Activated CD8-positive, alpha-beta T cell treated with anti-CD3 and anti-CD28 coated beads, Interleukin-2, amount 10 ng/mL, durations not matched to agents 7 days and 5 days (primary cell): Measurements from ENCODE around the gene RIOK1. TPM values are rescaled to one million over a fixed set of nuclear protein-coding genes. Genes with fewer than 3 reads are reported as not detected.
A peak's percentile ranks its signal among the peaks of the same experiment; 100 is the strongest.

Source experiments
- ATAC-seq: fragments of 150-1000 bp; cut with Tn5 transposase; one replicate; pipeline ENCODE4 v1.10.0; 2021; ENCODE audit warnings: moderate library complexity
- CTCF ChIA-PET: fragments of 350-600 bp; sonication (Branson Sonifier 250); formaldehyde crosslinking; loops from one replicate; lab custom pipeline; 2021; ENCODE audit warnings: antibody characterized with exemption; lab: Charles Lee
- POLR2A ChIA-PET: fragments of 350-600 bp; sonication (Branson Sonifier 250); formaldehyde crosslinking; loops from one replicate; lab custom pipeline; 2021; ENCODE audit warnings: antibody characterized with exemption; lab: Charles Lee
- DNase-seq: peaks from one replicate; pipeline ENCODE4 v3.0.0-alpha.2; 2020
- H3K27ac Mint-ChIP-seq: one replicate; pipeline ENCODE4 v1.8.0; 2021; ENCODE audit warnings: mild to moderate bottlenecking, mixed read lengths
- H3K27me3 Mint-ChIP-seq: one replicate; pipeline ENCODE4 v1.8.0; 2021; ENCODE audit warnings: low read depth, mixed read lengths
- H3K36me3 Mint-ChIP-seq: one replicate; pipeline ENCODE4 v1.8.0; 2021; ENCODE audit warnings: low read depth, mixed read lengths
- H3K4me1 Mint-ChIP-seq: one replicate; pipeline ENCODE4 v1.8.0; 2021; ENCODE audit warnings: low read depth, mixed read lengths
- H3K4me3 Mint-ChIP-seq: one replicate; pipeline ENCODE4 v1.8.0; 2021; ENCODE audit warnings: mild to moderate bottlenecking, mixed read lengths
- H3K9me3 Mint-ChIP-seq: one replicate; pipeline ENCODE4 v1.8.0; 2022; ENCODE audit warnings: mixed read lengths; ENCODE audit not compliant: insufficient read depth
- total RNA-seq, 2 experiments: library from RNA; stranded (reverse); gene quantifications; one replicate each; pipeline ENCODE4 v1.2.3, GENCODE V29; 2021

Gene RIOK1
- total RNA-seq, 2 experiments from 2014 or later, result 35.8 to 37.0 TPM

GRCh38 chr6:7377961-7378360 is 11.6 kb upstream of the RIOK1 start:
- CTCF ChIA-PET, result interaction anchor here (0.9 kb wide), 1 partner anchor 9 kb away, joined by 3 read pairs; no protein-coding TSS in a partner anchor
- peaks cover 3% of the 10 kb centered on the region for H3K27me3 Mint-ChIP-seq
- POLR2A ChIA-PET, result no interaction called here
- no peaks in the 10 kb centered on the region for H3K9me3 Mint-ChIP-seq
- H3K36me3 Mint-ChIP-seq, result no peaks in the 10 kb centered on the region
- H3K4me3 Mint-ChIP-seq, result no peak overlapping the region
- no peak overlapping the region for H3K27ac Mint-ChIP-seq
- DNase-seq (no peak), ATAC-seq (no peak)
- H3K4me1 Mint-ChIP-seq, result no peaks in the 10 kb centered on the region

- Mint-ChIP-seq H3K36me3 (no peaks in the 10 kb centered on the region), H3K9me3 (no peaks in the 10 kb centered on the region), H3K27ac (no peak overlapping the region), H3K4me3 (no peak overlapping the region), H3K27me3 (peaks cover 3% of the 10 kb centered on the region), H3K4me1 (no peaks in the 10 kb centered on the region)
- DNase-seq (no peak), ATAC-seq (no peak)
- ChIA-PET POLR2A (no interaction called here), CTCF (no interaction called here)
These were observed 10.9 kb upstream of the RIOK1 start for GRCh38 chr6:7378740-7379139.

- Mint-ChIP-seq H3K4me3 (no peak overlapping the region), H3K4me1 (no peaks in the 10 kb centered on the region), H3K36me3 (no peaks in the 10 kb centered on the region), H3K27ac (no peak overlapping the region), H3K27me3 (peaks cover 3% of the 10 kb centered on the region), H3K9me3 (no peaks in the 10 kb centered on the region)
- CTCF ChIA-PET, result no interaction called here
- no peak for DNase-seq
- ATAC-seq, result no peak
- POLR2A ChIA-PET, result no interaction called here
These were observed 8.5 kb upstream of the RIOK1 start for GRCh38 chr6:7381092-7381491.

GRCh38 chr6:7389162-7389450 is 502 bp upstream of the RIOK1 start:
- Mint-ChIP-seq H3K4me1 (peaks cover 39% of the 10 kb centered on the region), H3K36me3 (peaks cover 30% of the 10 kb centered on the region), H3K9me3 (no peaks in the 10 kb centered on the region), H3K27me3 (no peaks in the 10 kb centered on the region), H3K4me3 (peak overlapping the region; percentile 79), H3K27ac (peak overlapping the region; percentile 98)
- no peak for ATAC-seq
- ChIA-PET CTCF (interaction anchor here (0.9 to 2.2 kb wide), 9 partner anchors 10 to 222 kb away, joined by 3 to 12 read pairs (median 3); no protein-coding TSS in a partner anchor), POLR2A (interaction anchor here (1.0 to 2.6 kb wide), 3 partner anchors 75 to 201 kb away, joined by 6 to 23 read pairs (median 7); partner anchors contain the start of genes SNRNP48 and SSR1)
- DNase-seq, result no peak

GRCh38 chr6:7390226-7390878 is 744 bp downstream of the RIOK1 start:
- H3K9me3 Mint-ChIP-seq, result no peaks in the 10 kb centered on the region
- peak overlapping the region; percentile 79 for H3K4me3 Mint-ChIP-seq
- H3K27ac Mint-ChIP-seq, result peak overlapping the region; percentile 98
- ATAC-seq (peak; percentile 21), DNase-seq (no peak)
- ChIA-PET CTCF (interaction anchor here (0.6 to 2.2 kb wide), 8 partner anchors 26 to 221 kb away, joined by 3 to 12 read pairs (median 3); no protein-coding TSS in a partner anchor), POLR2A (interaction anchor here (0.5 to 2.6 kb wide), 6 partner anchors 10 to 200 kb away, joined by 3 to 23 read pairs (median 4); partner anchors contain the start of genes SNRNP48 and SSR1)
- peaks cover 42% of the 10 kb centered on the region for H3K36me3 Mint-ChIP-seq
- no peaks in the 10 kb centered on the region for H3K27me3 Mint-ChIP-seq
- peaks cover 39% of the 10 kb centered on the region for H3K4me1 Mint-ChIP-seq

- DNase-seq, result no peak
- H3K9me3 Mint-ChIP-seq, result no peaks in the 10 kb centered on the region
- CTCF ChIA-PET, result interaction anchor here (0.9 to 1.3 kb wide), 4 partner anchors 84 to 120 kb away, joined by 3 read pairs; no protein-coding TSS in a partner anchor
- H3K4me3 Mint-ChIP-seq, result peak overlapping the region; percentile 79
- H3K4me1 Mint-ChIP-seq, result peaks cover 39% of the 10 kb centered on the region
- no peaks in the 10 kb centered on the region for H3K27me3 Mint-ChIP-seq
- POLR2A ChIA-PET, result no interaction called here
- peaks cover 47% of the 10 kb centered on the region for H3K36me3 Mint-ChIP-seq
- ATAC-seq, result no peak
- no peak overlapping the region for H3K27ac Mint-ChIP-seq
These were observed 1.5 kb downstream of the RIOK1 start for GRCh38 chr6:7391151-7391550.

- ChIA-PET CTCF (no interaction called here), POLR2A (interaction anchor here (0.8 kb wide), 1 partner anchor 76 kb away, joined by 5 read pairs; no protein-coding TSS in a partner anchor)
- H3K27ac Mint-ChIP-seq, result no peak overlapping the region
- ATAC-seq, result no peak
- no peak overlapping the region for H3K4me3 Mint-ChIP-seq
- H3K36me3 Mint-ChIP-seq, result peaks cover 54% of the 10 kb centered on the region
- DNase-seq, result no peak
- no peaks in the 10 kb centered on the region for H3K9me3 Mint-ChIP-seq
- peaks cover 39% of the 10 kb centered on the region for H3K4me1 Mint-ChIP-seq
- no peaks in the 10 kb centered on the region for H3K27me3 Mint-ChIP-seq
These were observed 2.8 kb downstream of the RIOK1 start for GRCh38 chr6:7392402-7392801.

- no peaks in the 10 kb centered on the region for H3K4me1 Mint-ChIP-seq
- CTCF ChIA-PET, result interaction anchor here (1.4 kb wide), 1 partner anchor 126 kb away, joined by 4 read pairs; no protein-coding TSS in a partner anchor
- H3K27ac Mint-ChIP-seq, result no peak overlapping the region
- H3K36me3 Mint-ChIP-seq, result peaks cover 68% of the 10 kb centered on the region
- ATAC-seq (no peak), DNase-seq (no peak)
- POLR2A ChIA-PET, result no interaction called here
- H3K27me3 Mint-ChIP-seq, result no peaks in the 10 kb centered on the region
- H3K4me3 Mint-ChIP-seq, result no peak overlapping the region
- no peaks in the 10 kb centered on the region for H3K9me3 Mint-ChIP-seq
These were observed 11.5 kb downstream of the RIOK1 start for GRCh38 chr6:7401075-7401474.

GRCh38 chr6:7402716-7403115 is 13.1 kb downstream of the RIOK1 start:
- no peak overlapping the region for H3K4me3 Mint-ChIP-seq
- no peaks in the 10 kb centered on the region for H3K9me3 Mint-ChIP-seq
- ChIA-PET POLR2A (no interaction called here), CTCF (no interaction called here)
- ATAC-seq (no peak), DNase-seq (no peak)
- H3K36me3 Mint-ChIP-seq, result peaks cover 69% of the 10 kb centered on the region
- H3K27me3 Mint-ChIP-seq, result no peaks in the 10 kb centered on the region
- H3K27ac Mint-ChIP-seq, result no peak overlapping the region
- H3K4me1 Mint-ChIP-seq, result no peaks in the 10 kb centered on the region

- Mint-ChIP-seq H3K36me3 (peaks cover 65% of the 10 kb centered on the region), H3K27ac (no peak overlapping the region), H3K27me3 (no peaks in the 10 kb centered on the region), H3K4me3 (no peak overlapping the region), H3K4me1 (no peaks in the 10 kb centered on the region), H3K9me3 (no peaks in the 10 kb centered on the region)
- no peak for DNase-seq
- ATAC-seq, result no peak
- ChIA-PET POLR2A (no interaction called here), CTCF (no interaction called here)
These were observed 14.9 kb downstream of the RIOK1 start for GRCh38 chr6:7404546-7404945.

- H3K4me3 Mint-ChIP-seq, result no peak overlapping the region
- H3K27me3 Mint-ChIP-seq, result no peaks in the 10 kb centered on the region
- H3K4me1 Mint-ChIP-seq, result no peaks in the 10 kb centered on the region
- no peak overlapping the region for H3K27ac Mint-ChIP-seq
- ATAC-seq (no peak), DNase-seq (no peak)
- peaks cover 66% of the 10 kb centered on the region for H3K36me3 Mint-ChIP-seq
- CTCF ChIA-PET, result no interaction called here
- POLR2A ChIA-PET, result no interaction called here
- H3K9me3 Mint-ChIP-seq, result no peaks in the 10 kb centered on the region
These were observed 17.1 kb downstream of the RIOK1 start for GRCh38 chr6:7406743-7407142.

GRCh38 chr6:7409740-7410139 is 20.1 kb downstream of the RIOK1 start:
- ChIA-PET CTCF (no interaction called here), POLR2A (no interaction called here)
- Mint-ChIP-seq H3K4me1 (no peaks in the 10 kb centered on the region), H3K27me3 (no peaks in the 10 kb centered on the region), H3K36me3 (peaks cover 59% of the 10 kb centered on the region), H3K27ac (no peak overlapping the region), H3K4me3 (no peak overlapping the region), H3K9me3 (no peaks in the 10 kb centered on the region)
- no peak for ATAC-seq
- DNase-seq, result no peak
